ENCODE measurements around the gene MAP2K5. TPM values are rescaled to one million over a fixed set of nuclear protein-coding genes. Genes with fewer than 3 reads are reported as not detected.

MAP2K5 gene
- total and polyA plus RNA-seq, 9 of the 15 experiments (the other 6 are each of a cell fraction or from before 2014, with no cell fraction given), result 0.41 to 16.5 (median 7.5) TPM

DNA sequence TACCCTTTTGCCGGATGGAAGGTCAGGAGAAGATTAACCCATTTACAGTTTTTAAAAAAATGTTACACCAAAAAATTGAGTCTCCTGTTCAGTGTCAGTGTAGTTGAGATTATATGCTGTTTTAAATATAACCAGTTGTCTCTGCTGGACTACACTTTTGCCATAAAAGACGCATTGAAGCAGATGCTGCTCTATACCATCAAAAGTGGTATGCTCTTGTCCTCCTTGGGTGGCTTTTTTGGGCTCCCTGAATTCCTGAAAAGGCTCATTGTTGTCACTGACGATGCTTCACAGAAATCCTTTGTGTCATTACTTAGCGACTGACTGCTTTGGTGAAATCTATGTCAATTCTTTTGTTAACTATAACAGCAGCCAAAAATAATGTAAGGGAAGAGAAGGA, 148.9 kb downstream of the MAP2K5 start:
- no peak overlapping the region for H3K4me2 ChIP-seq (ENCODE audit: insufficient read depth, low read length)
- H3K4me3 ChIP-seq, result no peak overlapping the region
- no peaks in the 10 kb centered on the region for H3K79me2 ChIP-seq (ENCODE audit: control insufficient read depth, insufficient read depth, low read length)
- ATAC-seq (no peak), DNase-seq (ENCODE audit: extremely low read depth in 1 of 4, low spot score in 3 of 4) (no peak), FAIRE-seq (no peak)
- in situ Hi-C loops (cut with MboI) (no loop called here), intact Hi-C loops (cut with micrococcal nuclease) (no loop called here)
- ChIA-PET CTCF (ENCODE audit: low intra/inter-chr PET ratio) (no interaction called here), POLR2A (no interaction called here)
- H3K9ac ChIP-seq (ENCODE audit: insufficient read depth in 1 of 2, low read depth in 2 of 2, low read length in 2 of 2), result no peak overlapping the region
- H3K27me3 ChIP-seq (ENCODE audit: control insufficient read depth in 2 of 2, insufficient read depth in 2 of 2, low read length in 2 of 2), result no peaks in the 10 kb centered on the region
- H3K27ac ChIP-seq (ENCODE audit: extremely low read depth, low read depth, low read length), result no peak overlapping the region
- no peak for TF ChIP-seq E2F3 (CRISPR knock-in tag; IDR thresholded peaks at IDR 0.05)
- H3K9me3 ChIP-seq (replicated peaks; ENCODE audit: control insufficient read depth, insufficient read depth, low read depth, low read length), result no peaks in the 10 kb centered on the region
- WGBS (ENCODE audit: insufficient coverage, low coverage, missing lambda C conversion rate), result 48% methylated on average over 4 of the region's 4 CpGs
- no peak overlapping the region for H2AFZ ChIP-seq (ENCODE audit: low read depth, low read length)
- no peaks in the 10 kb centered on the region for H3K4me1 ChIP-seq (replicated peaks in 1 of 2; ENCODE audit: control insufficient read depth in 2 of 2, insufficient read depth in 2 of 2, low read length in 2 of 2)
- H3K9me1 ChIP-seq (ENCODE audit: control insufficient read depth, insufficient read depth, low read length), result no peaks in the 10 kb centered on the region
- H4K20me1 ChIP-seq (replicated peaks; ENCODE audit: control insufficient read depth, insufficient read depth, low read length), result no peaks in the 10 kb centered on the region
- no peaks in the 10 kb centered on the region for H3K36me3 ChIP-seq (ENCODE audit: control insufficient read depth, insufficient read depth, low read length)
- BruUV-seq (replicated peaks), result no TSS peak

DNA sequence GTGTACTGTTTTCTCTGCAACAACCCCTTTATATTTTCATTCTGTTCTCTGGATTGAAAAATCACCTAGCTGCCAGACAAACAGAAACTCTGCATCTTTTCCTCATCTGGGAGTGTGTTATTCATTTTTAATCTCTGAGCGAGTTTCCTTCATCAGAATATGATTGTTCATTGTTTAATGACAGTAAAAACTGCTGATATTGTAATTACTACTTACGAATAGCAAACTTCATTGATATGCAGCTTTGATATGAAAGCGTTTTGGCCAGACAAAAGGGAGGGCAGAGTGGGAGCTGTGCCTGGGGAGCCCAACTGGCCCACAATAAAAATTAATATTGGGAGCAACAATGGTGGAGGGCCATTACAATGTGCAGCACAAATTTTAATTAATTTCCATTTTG, 150.1 kb downstream of the MAP2K5 start:
- 0 out of 2 replicates have a peak, but pooled peaks have one; percentile 11 for TF ChIP-seq C11orf30 (IDR thresholded peaks at IDR 0.05; ENCODE audit: low read depth)
- no peak for TF ChIP-seq SMARCC2 (IDR thresholded peaks at IDR 0.05; ENCODE audit: low read depth)
- peak; percentile 54 for TF ChIP-seq ZNF316 (IDR thresholded peaks at IDR 0.05)
- POLR2A ChIA-PET, result interaction anchor here (0.6 kb wide), 1 partner anchor 121 kb away, joined by 3 read pairs; no protein-coding TSS in a partner anchor
- Histone ChIP-seq H4K20me1 (replicated peaks; ENCODE audit: control insufficient read depth, insufficient read depth, low read length) (no peaks in the 10 kb centered on the region), H3K27me3 (ENCODE audit: control insufficient read depth in 2 of 2, insufficient read depth in 2 of 2, low read length in 2 of 2) (no peaks in the 10 kb centered on the region), H3K4me2 (ENCODE audit: insufficient read depth, low read length) (no peak overlapping the region), H3K9me1 (ENCODE audit: control insufficient read depth, insufficient read depth, low read length) (no peaks in the 10 kb centered on the region), H3K4me3 (no peak overlapping the region), H2AFZ (ENCODE audit: low read depth, low read length) (no peak overlapping the region), H3K9me3 (replicated peaks; ENCODE audit: control insufficient read depth, insufficient read depth, low read depth, low read length) (no peaks in the 10 kb centered on the region), H3K27ac (ENCODE audit: extremely low read depth, low read depth, low read length) (no peak overlapping the region), H3K4me1 (replicated peaks in 1 of 2; ENCODE audit: control insufficient read depth in 2 of 2, insufficient read depth in 2 of 2, low read length in 2 of 2) (no peaks in the 10 kb centered on the region), H3K79me2 (ENCODE audit: control insufficient read depth, insufficient read depth, low read length) (no peaks in the 10 kb centered on the region), H3K36me3 (ENCODE audit: control insufficient read depth, insufficient read depth, low read length) (no peaks in the 10 kb centered on the region), H3K9ac (ENCODE audit: insufficient read depth in 1 of 2, low read depth in 2 of 2, low read length in 2 of 2) (no peak overlapping the region)
- WGBS (ENCODE audit: insufficient coverage, low coverage, missing lambda C conversion rate), result 44% methylated on average over 3 of the region's 3 CpGs
- in situ Hi-C loops (cut with MboI), result no loop called here
- ATAC-seq (no peak), DNase-seq (ENCODE audit: extremely low read depth in 1 of 4, low spot score in 3 of 4) (no peak), FAIRE-seq (no peak)
- intact Hi-C loops (cut with micrococcal nuclease), result no loop called here
- no TSS peak for BruUV-seq (replicated peaks)
- CTCF ChIA-PET (ENCODE audit: low intra/inter-chr PET ratio), result no interaction called here
